Endodermal cell (in vitro differentiated cells): ENCODE data around the gene CSRNP2. TPM values are rescaled to one million over a fixed set of nuclear protein-coding genes. Genes with fewer than 3 reads are reported as not detected.

Experiments used
- DNase-seq: peaks from one replicate; pipeline ENCODE4 v3.0.0-alpha.2; 2017
- H3K27ac ChIP-seq: 2 replicates; pipeline ENCODE4 v1.5.1; 2013; ENCODE audit warnings: mild to moderate bottlenecking, low read depth, low read length, moderate library complexity
- H3K27me3 ChIP-seq: 2 replicates; pipeline ENCODE4 v1.6.1; 2013; ENCODE audit warnings: mild to moderate bottlenecking, low read length, moderate library complexity; ENCODE audit not compliant: insufficient read depth, control insufficient read depth, poor library complexity, severe bottlenecking
- H3K36me3 ChIP-seq: 2 replicates; pipeline ENCODE4 v1.7.0; 2013; ENCODE audit warnings: mild to moderate bottlenecking, low read length, moderate library complexity; ENCODE audit not compliant: control insufficient read depth, insufficient read depth
- H3K4me1 ChIP-seq: one replicate; pipeline ENCODE4 v1.7.0; 2013; ENCODE audit warnings: low read length; ENCODE audit not compliant: control insufficient read depth, insufficient read depth
- H3K4me3 ChIP-seq: 2 replicates; pipeline ENCODE4 v1.5.1; 2013; ENCODE audit warnings: mild to moderate bottlenecking, low read length, moderate library complexity
- H3K9ac ChIP-seq: 2 replicates; pipeline ENCODE4 v1.6.1; 2013; ENCODE audit warnings: mild to moderate bottlenecking, low read length, moderate library complexity; ENCODE audit not compliant: poor library complexity, severe bottlenecking; ENCODE audit errors: extremely low read depth
- H3K9me3 ChIP-seq: 2 replicates; pipeline ENCODE4 v1.6.1; 2013; ENCODE audit warnings: mild to moderate bottlenecking, low read length, moderate library complexity; ENCODE audit not compliant: control insufficient read depth
- H3K27ac Mint-ChIP-seq: 2 replicates; pipeline ENCODE4 v1.8.0; 2020; ENCODE audit warnings: mixed read lengths
- H3K27me3 Mint-ChIP-seq: 2 replicates; pipeline ENCODE4 v1.8.0; 2021; ENCODE audit warnings: mild to moderate bottlenecking, mixed read lengths; ENCODE audit not compliant: insufficient read depth
- H3K36me3 Mint-ChIP-seq: 2 replicates; pipeline ENCODE4 v1.8.0; 2020; ENCODE audit warnings: low read depth, mixed read lengths
- H3K4me1 Mint-ChIP-seq: 2 replicates; pipeline ENCODE4 v1.8.0; 2020; ENCODE audit warnings: mixed read lengths
- H3K4me3 Mint-ChIP-seq: 2 replicates; pipeline ENCODE4 v1.8.0; 2020; ENCODE audit warnings: mild to moderate bottlenecking, moderate library complexity, mixed read lengths
- H3K9me3 Mint-ChIP-seq: 2 replicates; pipeline ENCODE4 v1.8.0; 2020; ENCODE audit warnings: mild to moderate bottlenecking, mixed read lengths
- CTCF ChIP-seq: fragments of 200-600 bp; sonication (generic); conservative IDR thresholded peaks from 2 replicates; pipeline ENCODE4 v1.5.0; 2021; ENCODE audit warnings: antibody characterized with exemption, mild to moderate bottlenecking
- WGBS, 2 experiments: methylation state at CpG; one replicate each; pipeline versions ENCODE4 v1.1.5 to v1.1.7; 2013; ENCODE audit warnings: missing lambda C conversion rate in 2 of 2, mixed read lengths in 1 of 2; ENCODE audit not compliant: insufficient coverage in 1 of 2, insufficient read length in 1 of 2; 5-methylcytosine and 5-hydroxymethylcytosine counted together
- total RNA-seq, 2 donors: library from RNA; stranded (reverse); fragmentation: NEBNext Ultra II Directional in 1 of 2; extraction: Animal tissue kit (Norgen Biotek cat#: 25700) in 1 of 2; gene quantifications; 2 replicates in 1 of 2; 3 replicates in 1 of 2; pipeline ENCODE4 v1.2.1, GENCODE V29; 2021

CSRNP2 gene
- total RNA-seq, 2 donors from 2014 or later, result 45.7 to 52.1 TPM

GRCh38 chr12:51067229-51067628, 16.2 kb downstream of the CSRNP2 start:
- Histone ChIP-seq H3K4me3 (no peak overlapping the region), H3K9me3 (no peaks in the 10 kb centered on the region), H3K4me1 (no peaks in the 10 kb centered on the region), H3K9ac (no peak overlapping the region), H3K36me3 (peaks cover 90% of the 10 kb centered on the region), H3K27ac (no peak overlapping the region), H3K27me3 (no peaks in the 10 kb centered on the region)
- H3K27ac Mint-ChIP-seq, result no peak overlapping the region
- no peak overlapping the region for H3K4me3 Mint-ChIP-seq
- H3K36me3 Mint-ChIP-seq, result peaks cover 88% of the 10 kb centered on the region
- H3K9me3 Mint-ChIP-seq, result no peaks in the 10 kb centered on the region
- H3K27me3 Mint-ChIP-seq, result no peaks in the 10 kb centered on the region
- no peak for TF ChIP-seq CTCF
- 80 to 89% methylated on average over 2 to 4 of the region's 4 CpGs for WGBS, 2 experiments
- H3K4me1 Mint-ChIP-seq, result no peaks in the 10 kb centered on the region
- DNase-seq, result no peak

GRCh38 chr12:51065530-51065929, 17.9 kb downstream of the CSRNP2 start:
- H3K27me3 ChIP-seq, result no peaks in the 10 kb centered on the region
- H3K4me1 ChIP-seq, result no peaks in the 10 kb centered on the region
- no peak overlapping the region for H3K9ac ChIP-seq
- Mint-ChIP-seq H3K4me3 (no peak overlapping the region), H3K27ac (no peak overlapping the region), H3K9me3 (no peaks in the 10 kb centered on the region), H3K27me3 (no peaks in the 10 kb centered on the region), H3K36me3 (peaks cover 83% of the 10 kb centered on the region), H3K4me1 (no peaks in the 10 kb centered on the region)
- H3K27ac ChIP-seq, result no peak overlapping the region
- no peak overlapping the region for H3K4me3 ChIP-seq
- peaks cover 88% of the 10 kb centered on the region for H3K36me3 ChIP-seq
- 99 to 100% methylated on average over 4 to 5 of the region's 5 CpGs for WGBS, 2 experiments
- no peak for TF ChIP-seq CTCF
- no peaks in the 10 kb centered on the region for H3K9me3 ChIP-seq
- no peak for DNase-seq

- Histone ChIP-seq H3K27ac (no peak overlapping the region), H3K27me3 (no peaks in the 10 kb centered on the region), H3K4me3 (no peak overlapping the region), H3K4me1 (no peaks in the 10 kb centered on the region), H3K9ac (no peak overlapping the region), H3K36me3 (peaks cover 89% of the 10 kb centered on the region), H3K9me3 (no peaks in the 10 kb centered on the region)
- 93 to 100% methylated on average over 6 to 9 of the region's 9 CpGs for WGBS, 2 experiments
- no peaks in the 10 kb centered on the region for H3K27me3 Mint-ChIP-seq
- H3K36me3 Mint-ChIP-seq, result peaks cover 85% of the 10 kb centered on the region
- no peak for DNase-seq
- H3K27ac Mint-ChIP-seq, result peak overlapping the region; percentile 20
- no peaks in the 10 kb centered on the region for H3K9me3 Mint-ChIP-seq
- H3K4me1 Mint-ChIP-seq, result no peaks in the 10 kb centered on the region
- no peak for TF ChIP-seq CTCF
- no peak overlapping the region for H3K4me3 Mint-ChIP-seq
Measured at GRCh38 chr12:51062631-51063397, 20.6 kb downstream of the CSRNP2 start.
